Kidney (tissue), 14 donors: ENCODE measurements around the gene GNAT1. TPM values are rescaled to one million over a fixed set of nuclear protein-coding genes. Genes with fewer than 3 reads are reported as not detected.

ENCODE experiments used
- DNase-seq, 5 donors: peaks; one replicate each; pipeline ENCODE4 v3.0.0-alpha.2; 2013 to 2020
- FAIRE-seq: peaks from 2 replicates; lab custom pipeline; 2012; peaks lifted over from hg19 to GRCh38; lab: Jason Lieb, UNC
- H3K27ac ChIP-seq, 2 donors: one replicate each; pipeline ENCODE4 v1.7.0; 2013; ENCODE audit warnings: low read depth in 2 of 2, low read length in 2 of 2, inconsistent platforms in 1 of 2
- H3K27me3 ChIP-seq: one replicate; pipeline ENCODE4 v1.7.1; 2013; ENCODE audit warnings: low read length, inconsistent platforms; ENCODE audit not compliant: control insufficient read depth, insufficient read depth
- H3K36me3 ChIP-seq, 3 donors: one replicate each; pipeline versions ENCODE4 v1.7.0 to v1.7.1; 2013; ENCODE audit warnings: low read length in 3 of 3, control low read depth in 1 of 3, inconsistent platforms in 1 of 3; ENCODE audit not compliant: insufficient read depth in 3 of 3, control insufficient read depth in 2 of 3
- H3K4me1 ChIP-seq, 3 donors: one replicate each; pipeline versions ENCODE4 v1.7.0 to v1.7.1; 2013; ENCODE audit warnings: low read length in 3 of 3, inconsistent platforms in 1 of 3, low read depth in 1 of 3; ENCODE audit not compliant: control insufficient read depth in 2 of 3, insufficient read depth in 2 of 3
- H3K4me3 ChIP-seq, 3 donors: one replicate each; pipeline versions ENCODE4 v1.7.0 to v1.8.1; 2013; ENCODE audit warnings: low read length in 3 of 3, control low read depth in 1 of 3, inconsistent platforms in 1 of 3
- H3K9ac ChIP-seq, 3 donors: one replicate each; pipeline versions ENCODE4 v1.7.0 to v1.7.1; 2013; ENCODE audit warnings: low read length in 3 of 3, control low read depth in 1 of 3, inconsistent platforms in 1 of 3
- H3K9me3 ChIP-seq, 3 donors: one replicate each; pipeline versions ENCODE4 v1.7.0 to v1.7.1; 2013; ENCODE audit warnings: low read length in 3 of 3, control low read depth in 1 of 3, inconsistent platforms in 1 of 3; ENCODE audit not compliant: control insufficient read depth in 2 of 3, insufficient read depth in 1 of 3
- CTCF ChIP-seq: IDR thresholded peaks from 3 replicates; pipeline ENCODE4 v1.5.1; 2012; ENCODE audit warnings: mild to moderate bottlenecking, moderate library complexity, borderline replicate concordance; ENCODE audit not compliant: insufficient read depth; ENCODE audit errors: extremely low read depth
- intact Hi-C: fragments of 100-400 bp; cut with DNase I; formaldehyde crosslinking; loops from one replicate; pipeline ENCODE4 v1.11.1; 2022
- polyA plus RNA-seq: library from polyadenylated mRNA; stranded (reverse); fragments of 350-450 nt; fragmentation: Illumina TruSeq; extraction: RNeasy Lipid Tissue Mini Kit (QIAGEN cat#74804); gene quantifications from one replicate; pipeline ENCODE4 v1.2.3, GENCODE V29; 2014; ENCODE audit warnings: low read depth, low replicate concordance; ENCODE audit not compliant: insufficient read depth
- total RNA-seq: library from RNA; stranded (reverse); fragmentation: NEBNext Ultra II Directional; extraction: Animal tissue kit (Norgen Biotek cat#: 25700); gene quantifications from one replicate; pipeline ENCODE4 v1.2.1, GENCODE V29; 2021
- donor health status: control.
- donor health status: control.
- donor health status: control.
- donor health status: control.
- donor health status: control.
- donor health status: DM: yes; HTN: yes; CAD: no.
- donor health status: Normal renal cell carcinoma (clear cell type).

GNAT1 gene
- total and polyA plus RNA-seq, 2 donors from 2014 or later: not detected

GRCh38 chr3:50164984-50165909, 26.2 kb upstream of the GNAT1 start:
- Histone ChIP-seq H3K27ac (peak overlapping the region; percentile 83 to 90), H3K4me3 (no peak overlapping the region), H3K27me3 (no peaks in the 10 kb centered on the region), H3K36me3 (peaks cover 0 to 2% (median 0%) of the 10 kb centered on the region in 3 donors), H3K9ac (peak overlapping the region in 1 of 3 donors; percentile 60), H3K4me1 (peaks cover 5 to 87% (median 63%) of the 10 kb centered on the region in 3 donors), H3K9me3 (no peaks in the 10 kb centered on the region)
- intact Hi-C loops: no loop called here
- FAIRE-seq (no peak), DNase-seq (peak in 2 of 5 donors; percentile 53 to 84)
- no peak for TF ChIP-seq CTCF

- Histone ChIP-seq H3K4me1 (peaks cover 5 to 90% (median 65%) of the 10 kb centered on the region in 3 donors), H3K4me3 (no peak overlapping the region), H3K9ac (peak overlapping the region in 1 of 3 donors; percentile 60), H3K36me3 (peaks cover 0 to 2% (median 0%) of the 10 kb centered on the region in 3 donors), H3K27ac (peak overlapping the region; percentile 83 to 90), H3K9me3 (no peaks in the 10 kb centered on the region), H3K27me3 (no peaks in the 10 kb centered on the region)
- peak in 3 of 5 donors; percentile 35 to 79 (median 56) for DNase-seq
- TF ChIP-seq CTCF: no peak
- no peak for FAIRE-seq
- intact Hi-C loops: no loop called here
Observed at GRCh38 chr3:50165910-50166538, 25.4 kb upstream of the GNAT1 start.

GRCh38 chr3:50166620-50167019, 24.8 kb upstream of the GNAT1 start:
- no peaks in the 10 kb centered on the region for H3K27me3 ChIP-seq
- H3K4me1 ChIP-seq: peaks cover 5 to 88% (median 63%) of the 10 kb centered on the region in 3 donors
- peak overlapping the region in 1 of 3 donors; percentile 49 for H3K9ac ChIP-seq
- DNase-seq (peak in 4 of 5 donors; percentile 90 to 97 (median 94)), FAIRE-seq (no peak)
- no peak overlapping the region for H3K4me3 ChIP-seq
- peak overlapping the region; percentile 83 to 90 for H3K27ac ChIP-seq
- no peaks in the 10 kb centered on the region for H3K9me3 ChIP-seq
- H3K36me3 ChIP-seq: peaks cover 0 to 2% (median 0%) of the 10 kb centered on the region in 3 donors
- TF ChIP-seq CTCF: no peak
- intact Hi-C loops: no loop called here
